ENCODE results near the gene AQP3. TPM values are rescaled to one million over a fixed set of nuclear protein-coding genes. Genes with fewer than 3 reads are reported as not detected.

Gene AQP3
- polyA plus RNA-seq, 1 experiment, result 0.47 TPM

DNA sequence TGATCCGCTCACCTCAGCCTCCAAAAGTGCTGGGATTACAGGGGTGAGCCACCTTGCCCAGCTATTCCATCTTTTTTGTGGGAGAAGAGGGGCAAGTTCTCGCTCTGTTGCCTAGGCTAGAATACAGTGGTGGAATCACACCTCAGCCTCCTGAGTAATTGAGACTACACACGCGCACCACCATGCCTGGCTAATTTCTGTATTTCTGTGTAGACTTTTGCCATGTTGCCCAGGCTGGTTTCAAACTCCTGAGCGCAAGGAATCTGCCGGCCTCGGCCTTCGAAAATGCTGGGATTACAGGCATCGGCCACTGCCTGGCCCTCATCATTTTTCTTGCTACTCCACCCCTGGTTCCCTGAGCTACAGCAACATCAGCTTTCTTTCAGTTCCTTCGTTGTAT lies 29.1 kb upstream of the AQP3 start:
- DNase-seq (ENCODE audit: low read depth), result no peak
- POLR2A ChIA-PET, result no interaction called here
- CTCF ChIA-PET, result interaction anchor here (1.5 kb wide), 1 partner anchor 11 kb away, joined by 3 read pairs; no protein-coding TSS in a partner anchor
- Histone ChIP-seq H3K36me3 (ENCODE audit: control insufficient read depth, insufficient read depth, low read length) (no peaks in the 10 kb centered on the region; the same call in 1 of the 2 replicates), H3K27me3 (ENCODE audit: control insufficient read depth, insufficient read depth, low read length) (no peaks in the 10 kb centered on the region), H3K4me3 (ENCODE audit: low read depth, low read length) (no peak overlapping the region)
- TF ChIP-seq, protein P1, sequence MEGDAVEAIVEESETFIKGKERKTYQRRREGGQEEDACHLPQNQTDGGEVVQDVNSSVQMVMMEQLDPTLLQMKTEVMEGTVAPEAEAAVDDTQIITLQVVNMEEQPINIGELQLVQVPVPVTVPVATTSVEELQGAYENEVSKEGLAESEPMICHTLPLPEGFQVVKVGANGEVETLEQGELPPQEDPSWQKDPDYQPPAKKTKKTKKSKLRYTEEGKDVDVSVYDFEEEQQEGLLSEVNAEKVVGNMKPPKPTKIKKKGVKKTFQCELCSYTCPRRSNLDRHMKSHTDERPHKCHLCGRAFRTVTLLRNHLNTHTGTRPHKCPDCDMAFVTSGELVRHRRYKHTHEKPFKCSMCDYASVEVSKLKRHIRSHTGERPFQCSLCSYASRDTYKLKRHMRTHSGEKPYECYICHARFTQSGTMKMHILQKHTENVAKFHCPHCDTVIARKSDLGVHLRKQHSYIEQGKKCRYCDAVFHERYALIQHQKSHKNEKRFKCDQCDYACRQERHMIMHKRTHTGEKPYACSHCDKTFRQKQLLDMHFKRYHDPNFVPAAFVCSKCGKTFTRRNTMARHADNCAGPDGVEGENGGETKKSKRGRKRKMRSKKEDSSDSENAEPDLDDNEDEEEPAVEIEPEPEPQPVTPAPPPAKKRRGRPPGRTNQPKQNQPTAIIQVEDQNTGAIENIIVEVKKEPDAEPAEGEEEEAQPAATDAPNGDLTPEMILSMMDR (IDR thresholded peaks at IDR 0.05; ENCODE audit: insufficient read depth, low read depth, low read length), result no peak

DNA sequence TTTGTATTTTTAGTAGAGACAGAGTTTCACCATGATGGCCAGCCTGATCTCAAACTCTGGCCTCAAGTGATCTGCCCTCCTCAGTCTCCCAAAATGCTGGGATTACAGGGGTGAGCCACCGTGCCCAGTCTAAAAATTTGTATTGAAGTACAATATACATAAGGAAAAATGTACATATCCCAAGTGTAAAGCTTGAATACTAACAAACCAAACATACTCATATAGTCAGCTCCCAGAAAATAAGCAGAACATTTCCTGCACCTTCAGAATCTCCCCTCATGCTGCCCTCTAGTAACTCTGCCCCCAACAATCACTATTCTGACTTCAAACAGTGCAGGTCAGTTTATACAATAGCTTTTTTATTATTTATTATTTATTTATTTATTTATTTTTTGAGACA lies 28.0 kb upstream of the AQP3 start:
- POLR2A ChIA-PET, result no interaction called here
- no peak for DNase-seq (ENCODE audit: low read depth)
- CTCF ChIA-PET, result interaction anchor here (0.7 to 1.6 kb wide), 3 partner anchors 9 to 148 kb away, joined by 3 to 8 read pairs (median 3); no protein-coding TSS in a partner anchor
- Histone ChIP-seq H3K36me3 (ENCODE audit: control insufficient read depth, insufficient read depth, low read length) (peaks cover 3% of the 10 kb centered on the region; the same call in 1 of the 2 replicates), H3K4me3 (ENCODE audit: low read depth, low read length) (no peak overlapping the region), H3K27me3 (ENCODE audit: control insufficient read depth, insufficient read depth, low read length) (no peaks in the 10 kb centered on the region)
- TF ChIP-seq, protein P1 (IDR thresholded peaks at IDR 0.05; ENCODE audit: insufficient read depth, low read depth, low read length), result no peak

- TF ChIP-seq, protein P1 (IDR thresholded peaks at IDR 0.05; ENCODE audit: insufficient read depth, low read depth, low read length), result no peak
- H3K4me3 ChIP-seq (ENCODE audit: low read depth, low read length), result peak within 1 kb of the TSS; percentile 86
- POLR2A ChIA-PET, result interaction anchor here (0.5 to 0.7 kb wide), 2 partner anchors 91 to 379 kb away, joined by 5 read pairs; no protein-coding TSS in a partner anchor
- peaks cover 16% of the 10 kb centered on the region for H3K36me3 ChIP-seq (ENCODE audit: control insufficient read depth, insufficient read depth, low read length)
- peak; percentile 96 for DNase-seq (ENCODE audit: low read depth)
- CTCF ChIA-PET, result interaction anchor here (0.6 to 3.1 kb wide), 14 partner anchors 9 to 249 kb away, joined by 3 to 18 read pairs (median 4); partner anchors contain the start of gene AQP7
- no peaks in the 10 kb centered on the region for H3K27me3 ChIP-seq (ENCODE audit: control insufficient read depth, insufficient read depth, low read length)
Measured at GRCh38 chr9:33473643-33474352, 26.4 kb upstream of the AQP3 start, which contains the start of gene NOL6. Gene NOL6 (minus strand): TSS chr9:33473924. CDS start chr9:33473842, 82 bp downstream.

DNA sequence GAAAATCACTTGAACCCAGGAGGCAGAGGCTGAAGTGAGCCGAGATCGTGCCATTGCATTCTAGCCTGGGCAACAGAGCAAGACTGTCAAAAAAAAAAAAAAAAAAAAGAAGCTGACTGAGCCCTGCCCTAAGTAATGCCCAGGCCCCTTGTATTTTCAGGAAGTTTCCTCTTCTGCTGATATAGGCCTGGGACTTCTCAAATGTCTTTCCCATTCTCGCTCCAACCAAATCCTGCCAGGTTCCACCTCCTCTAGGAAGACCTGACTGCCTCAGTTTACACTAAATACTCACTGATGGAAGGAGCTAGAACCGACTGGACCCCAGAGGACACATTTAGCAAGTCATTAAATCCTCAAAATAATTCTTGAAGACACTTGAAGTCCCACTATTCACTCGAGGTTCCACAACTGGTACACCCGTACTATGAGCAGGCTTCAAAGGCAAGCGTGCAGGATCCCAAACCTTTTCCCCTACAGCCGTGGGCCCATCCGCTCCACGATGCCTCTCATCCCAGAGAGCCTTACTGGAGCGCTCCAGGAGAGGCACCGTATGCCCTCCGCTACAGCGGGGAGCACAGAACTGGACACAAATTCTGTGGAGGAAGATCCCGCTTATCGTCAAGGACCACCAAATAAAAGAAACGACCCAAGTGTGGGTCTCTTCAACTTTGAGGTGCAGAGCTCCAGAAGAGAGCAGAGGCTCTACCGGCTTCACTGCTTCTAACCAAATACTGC lies 25.7 kb upstream of the AQP3 start:
- Histone ChIP-seq H3K4me3 (ENCODE audit: low read depth, low read length) (peak overlapping the region; percentile 86), H3K36me3 (ENCODE audit: control insufficient read depth, insufficient read depth, low read length) (peaks cover 22% of the 10 kb centered on the region), H3K27me3 (ENCODE audit: control insufficient read depth, insufficient read depth, low read length) (no peaks in the 10 kb centered on the region)
- DNase-seq (ENCODE audit: low read depth), result no peak
- TF ChIP-seq, protein P1 (IDR thresholded peaks at IDR 0.05; ENCODE audit: insufficient read depth, low read depth, low read length), result no peak
- ChIA-PET POLR2A (interaction anchor here (0.7 kb wide), 1 partner anchor 91 kb away, joined by 5 read pairs; no protein-coding TSS in a partner anchor), CTCF (interaction anchor here (0.7 to 3.1 kb wide), 11 partner anchors 8 to 250 kb away, joined by 3 to 18 read pairs (median 7); partner anchors contain the start of gene AQP7)
